Limb (tissue), 2 donors: Measurements from ENCODE around the gene CCL26.

Experiments used
- DNase-seq, 2 donors: peaks; one replicate each; pipeline ENCODE4 v3.0.0-alpha.2; 2016; ENCODE audit errors: extremely low spot score in 2 of 2

Gene CCL26, protein sequence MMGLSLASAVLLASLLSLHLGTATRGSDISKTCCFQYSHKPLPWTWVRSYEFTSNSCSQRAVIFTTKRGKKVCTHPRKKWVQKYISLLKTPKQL

DNA sequence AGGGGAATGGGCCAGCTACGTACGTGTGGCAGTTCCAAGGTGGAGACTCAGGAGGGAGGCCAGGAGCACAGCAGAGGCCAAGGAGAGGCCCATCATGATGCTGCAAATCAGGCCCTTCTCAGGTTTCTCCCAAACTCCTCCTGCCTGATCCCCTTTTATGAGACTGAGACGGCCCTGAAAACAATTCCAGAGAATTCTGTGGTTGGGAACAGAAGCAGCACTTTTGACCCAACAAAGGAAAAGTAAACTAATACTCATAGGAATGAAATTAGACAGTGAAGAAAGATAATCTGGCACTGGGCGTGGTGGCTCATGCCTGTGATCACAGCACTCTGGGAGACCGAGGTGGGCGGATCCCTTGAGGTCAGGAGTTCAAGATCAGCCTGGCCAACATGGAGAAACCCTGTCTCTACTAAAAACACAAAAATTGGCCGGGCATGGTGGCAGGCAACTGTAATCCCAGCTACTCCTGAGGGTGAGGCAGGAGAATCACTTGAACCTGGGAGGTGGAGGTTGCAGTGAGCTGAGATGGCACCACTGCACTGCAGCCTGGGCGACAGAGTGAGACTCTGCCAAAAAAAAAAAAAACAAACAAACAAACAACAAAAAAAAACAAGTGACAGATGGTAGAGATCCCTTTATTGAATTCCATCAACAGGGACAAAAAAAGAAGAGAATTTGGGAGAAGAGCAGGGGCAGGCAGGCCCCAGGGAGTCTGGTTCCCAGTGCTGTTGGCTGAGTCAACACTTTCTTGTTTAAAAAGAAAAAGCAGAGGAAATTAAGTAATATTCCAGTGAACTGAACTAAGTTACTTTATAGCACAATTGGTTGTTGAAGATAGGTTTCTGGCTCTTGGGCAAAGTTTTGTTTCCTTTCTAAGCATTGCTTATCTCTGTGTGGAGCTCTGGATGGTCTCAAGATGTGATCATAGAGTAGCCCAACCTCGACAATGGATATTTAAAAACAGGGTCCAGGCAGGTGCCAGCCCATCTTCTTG lies at the start of gene CCL26:
TSS of gene CCL26 (minus strand) at position 131 of the 997 bp plus-strand sequence. CDS start at position 96, 35 bp downstream.
- no peak for DNase-seq

GRCh38 chr7:75820688-75821087 lies 48.7 kb upstream of the CCL26 start:
- no peak for DNase-seq

DNA sequence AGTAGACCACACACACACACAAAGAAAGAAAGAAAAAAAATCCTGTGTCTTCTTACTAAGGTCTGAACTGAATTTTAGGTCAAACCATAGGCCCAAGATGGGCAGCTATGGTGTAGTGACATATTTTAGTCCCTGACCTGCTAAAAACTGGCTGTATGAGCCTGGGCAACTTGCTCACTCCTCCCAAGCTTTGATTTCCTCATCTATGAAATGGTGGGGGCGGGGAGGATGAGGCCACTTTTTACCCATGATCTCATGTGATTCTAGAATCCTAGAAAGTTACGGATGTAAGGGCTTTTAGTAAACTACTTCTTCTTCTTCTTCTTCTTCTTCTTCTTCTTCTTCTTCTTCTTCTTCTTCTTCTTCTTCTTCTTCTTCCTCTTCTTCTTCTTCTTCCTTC lies 47.7 kb upstream of the CCL26 start:
- no peak for DNase-seq

DNA sequence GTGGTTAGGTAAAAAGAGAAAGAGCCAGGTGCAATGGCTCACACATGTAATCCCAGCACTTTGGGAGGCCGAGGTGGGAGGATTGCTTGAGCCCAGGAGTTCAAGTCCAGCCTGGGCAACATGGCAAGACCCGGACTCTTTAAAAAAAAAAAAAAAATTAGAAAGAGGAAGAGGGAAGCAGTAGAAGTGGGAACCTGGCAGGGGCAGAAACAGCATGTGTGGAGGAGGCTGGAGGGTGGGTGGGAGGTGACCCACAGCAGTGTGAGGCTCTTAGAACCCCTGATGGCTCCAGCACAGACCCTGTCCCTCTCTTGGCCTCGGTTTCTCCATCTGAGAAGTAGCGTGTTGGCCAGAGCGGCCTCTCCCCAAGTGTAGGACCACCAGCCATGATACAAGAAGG lies 46.5 kb upstream of the CCL26 start:
- no peak for DNase-seq

GRCh38 chr7:75817116-75817515 lies 45.1 kb upstream of the CCL26 start:
- DNase-seq = no peak

GRCh38 chr7:75815418-75816064 lies 43.5 kb upstream of the CCL26 start:
- DNase-seq = no peak

- no peak for DNase-seq
These were observed 42.5 kb upstream of the CCL26 start for GRCh38 chr7:75814407-75814947.

- DNase-seq = no peak
These were observed 41.8 kb upstream of the CCL26 start, which contains the start of gene CCL24 for GRCh38 chr7:75813781-75814236. Gene CCL24, minus strand, starts transcription at chr7:75813806. Its CDS starts 91 bp downstream, at chr7:75813715.

DNA sequence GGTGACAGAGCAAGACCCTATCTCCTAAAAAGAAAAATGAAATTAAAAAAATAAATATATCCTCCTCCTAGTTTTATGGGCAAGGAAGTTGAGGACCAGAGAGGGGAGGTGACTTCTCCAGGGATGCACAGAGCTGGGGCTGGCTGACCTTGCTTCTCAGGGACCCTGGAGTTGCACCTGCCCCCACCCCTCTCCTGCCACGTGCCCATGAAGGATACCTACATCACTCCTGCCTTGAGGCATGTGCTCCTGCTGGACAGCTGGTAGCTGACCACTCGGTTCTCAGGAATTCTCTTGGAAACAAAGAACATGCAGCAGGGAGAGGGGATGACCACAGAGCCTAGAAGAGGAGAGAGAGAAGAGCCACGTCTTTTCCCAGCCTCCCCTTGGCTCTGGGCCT lies 41.1 kb upstream of the CCL26 start:
- DNase-seq = no peak

DNA sequence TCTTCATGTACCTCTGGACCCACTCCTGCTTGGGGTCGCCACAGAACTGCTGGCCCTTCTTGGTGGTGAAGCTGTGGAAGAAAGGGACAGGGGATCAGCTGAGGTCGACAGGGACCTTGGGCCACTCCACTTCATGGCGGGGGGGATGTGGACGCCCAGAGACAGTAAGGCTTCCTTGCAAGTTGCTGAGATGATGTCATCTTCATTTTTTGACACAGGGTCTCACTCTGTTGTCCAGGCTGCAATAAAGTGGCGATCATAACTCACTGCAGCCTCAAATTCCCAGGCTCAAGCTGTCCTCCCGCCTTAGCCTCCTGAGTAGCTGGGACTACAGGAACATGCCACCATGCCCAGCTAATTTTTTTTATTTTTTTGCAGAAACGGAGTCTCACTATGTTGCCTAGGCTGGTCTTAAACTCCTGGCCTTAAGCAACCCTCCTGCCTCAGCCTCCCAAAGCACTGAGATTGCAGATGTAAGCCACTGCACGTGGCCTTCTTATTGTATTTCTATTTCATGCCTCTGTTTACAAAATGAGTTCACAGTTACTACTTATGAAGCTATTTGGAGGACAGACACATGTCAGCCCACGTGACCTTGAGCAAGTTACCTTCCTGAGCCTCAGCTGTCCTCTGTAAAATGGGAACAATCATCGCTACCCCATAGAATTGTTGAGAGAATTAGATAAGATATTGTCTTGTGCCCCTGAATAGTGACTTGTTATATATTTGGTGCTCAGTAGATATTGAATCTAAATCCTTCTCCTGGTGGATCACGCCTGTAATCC lies 40.1 kb upstream of the CCL26 start:
- no peak for DNase-seq

DNA sequence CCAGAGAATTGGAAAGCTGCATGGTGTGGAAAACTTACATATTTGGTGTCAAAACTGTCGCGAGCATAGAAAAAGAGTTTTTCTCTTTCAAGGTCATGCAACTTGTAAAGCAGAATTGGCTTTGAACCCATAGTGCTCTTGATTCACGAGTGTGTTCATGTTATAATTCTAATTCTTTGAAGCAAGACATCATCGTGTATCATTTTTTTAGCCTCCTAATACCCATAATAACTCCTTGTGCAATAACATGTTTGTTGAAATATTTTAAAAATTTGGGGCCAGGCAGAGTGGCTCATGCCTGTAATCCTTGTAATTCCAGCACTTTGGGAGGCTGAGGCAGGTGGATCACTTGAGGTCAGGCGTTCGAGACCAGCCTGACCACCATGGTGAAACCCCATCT lies 37.4 kb upstream of the CCL26 start:
- no peak for DNase-seq

DNA sequence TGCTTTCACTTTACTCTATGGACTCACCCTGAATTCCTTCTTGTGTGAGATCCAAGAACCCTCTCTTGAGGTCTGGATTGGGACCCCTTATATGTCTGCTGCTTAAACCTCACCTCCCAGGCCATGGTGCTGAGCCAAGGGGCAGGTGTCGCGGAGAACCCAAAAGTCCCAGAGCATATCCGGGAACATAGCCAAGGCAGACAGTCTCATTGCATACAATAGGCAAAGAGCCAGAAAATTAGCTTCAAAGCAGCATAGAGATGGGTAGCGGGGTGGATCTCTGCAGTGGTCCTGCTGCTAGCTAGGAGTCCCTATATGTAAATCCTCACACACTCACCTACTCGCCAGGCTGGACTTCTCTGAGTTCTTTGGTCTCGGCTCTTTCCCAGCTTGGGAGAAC lies 36.1 kb upstream of the CCL26 start:
- no peak for DNase-seq

GRCh38 chr7:75807452-75807851 lies 35.4 kb upstream of the CCL26 start:
- no peak for DNase-seq

- DNase-seq = no peak
These were observed 34.7 kb upstream of the CCL26 start for GRCh38 chr7:75806560-75807307.

DNA sequence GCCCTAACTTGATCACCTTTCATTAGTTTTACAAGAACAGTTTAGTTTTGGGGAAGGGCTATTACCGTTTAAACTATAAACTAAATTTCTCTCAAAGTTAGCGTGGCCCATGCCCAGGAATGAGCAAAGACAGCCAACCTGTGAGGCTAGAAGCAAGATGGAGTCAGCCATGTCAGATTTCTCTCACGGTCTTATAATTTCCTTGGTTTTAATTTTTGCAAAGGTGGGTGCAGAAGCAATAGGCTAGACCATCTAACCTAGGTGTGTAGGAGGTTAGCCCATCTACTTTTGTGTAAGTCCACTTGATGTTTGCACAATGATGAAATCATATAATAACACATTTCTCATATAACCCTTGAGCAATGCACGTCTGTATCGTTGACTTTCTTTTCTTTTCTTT lies 32.7 kb upstream of the CCL26 start:
- DNase-seq = no peak

DNA sequence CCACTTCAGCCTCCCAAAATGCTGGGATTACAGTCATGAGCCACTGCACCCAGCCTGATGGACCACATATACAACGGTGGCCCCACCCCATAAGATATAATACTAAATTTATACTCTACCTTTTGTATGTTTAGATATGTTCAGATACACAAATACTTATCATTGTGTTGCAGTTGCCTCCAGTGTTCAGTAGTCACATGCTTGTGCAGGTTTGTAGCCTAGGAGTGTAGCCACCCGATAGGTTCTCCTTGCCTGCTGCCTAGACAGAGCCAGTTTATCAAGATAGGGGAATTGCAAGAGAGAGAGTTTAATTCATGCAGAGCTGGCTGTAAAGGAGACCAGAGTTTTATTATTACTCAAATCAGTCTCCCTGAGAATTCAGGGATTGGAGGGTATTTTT lies 32.0 kb upstream of the CCL26 start:
- no peak for DNase-seq

DNA sequence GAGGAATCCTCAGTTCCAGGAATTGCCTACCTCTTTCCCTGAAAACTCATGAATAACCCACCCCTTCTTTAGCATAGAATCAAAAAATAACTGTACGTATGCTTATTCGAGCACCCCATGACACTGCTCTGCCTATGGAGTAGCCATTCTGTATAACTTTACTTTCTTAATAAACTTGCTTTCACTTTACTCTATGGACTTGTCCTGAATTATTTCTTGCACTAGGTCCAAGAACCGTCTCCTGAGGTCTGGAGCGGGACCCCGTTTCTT lies 30.5 kb upstream of the CCL26 start:
- DNase-seq = no peak

- DNase-seq = no peak
These were observed 26.8 kb upstream of the CCL26 start for GRCh38 chr7:75798770-75799169.

- DNase-seq = no peak
These were observed 24.4 kb upstream of the CCL26 start for GRCh38 chr7:75796420-75796819.

DNA sequence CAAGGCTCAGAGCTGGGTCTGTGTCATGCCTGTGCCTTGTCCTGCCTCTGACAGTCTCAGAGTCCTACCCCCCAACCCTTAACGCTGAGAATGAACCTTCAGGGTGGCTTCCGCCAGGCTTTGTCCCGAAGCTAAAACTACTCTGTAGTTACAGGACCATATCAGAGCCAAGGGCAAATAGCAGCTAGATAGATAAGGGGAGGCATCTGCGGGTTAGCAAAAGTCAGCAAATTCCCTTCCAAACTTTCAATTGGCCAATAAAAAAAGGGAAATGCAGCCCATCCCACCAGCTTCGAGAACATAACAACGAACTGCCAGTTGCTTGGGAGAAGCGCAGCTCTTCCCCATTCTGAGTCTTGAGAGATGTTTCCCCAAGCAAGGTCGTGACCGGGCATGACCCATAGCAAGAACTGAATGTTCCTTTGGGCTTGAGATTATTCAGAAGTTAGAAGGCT lies 23.8 kb upstream of the CCL26 start:
- no peak for DNase-seq

- no peak for DNase-seq
These were observed 21.7 kb upstream of the CCL26 start for GRCh38 chr7:75793676-75794075.
